HG02943 (cell line): ENCODE results near the gene GPR142.
"Not testable (repeated sequence)": the region's sequence is repeated elsewhere in the genome, so short reads cannot be mapped to it uniquely, and the experiment has no call there.

Source experiments
- ATAC-seq: cut with Tn5 transposase; IDR thresholded peaks from one replicate; pipeline ENCODE4 v1.9.1; 2021; ENCODE audit warnings: mild to moderate bottlenecking, low read depth, moderate library complexity; ENCODE audit not compliant: unreplicated experiment

Gene GPR142

GRCh38 chr17:74390680-74391653, 23.7 kb downstream of the GPR142 start:
- no peak for ATAC-seq

DNA sequence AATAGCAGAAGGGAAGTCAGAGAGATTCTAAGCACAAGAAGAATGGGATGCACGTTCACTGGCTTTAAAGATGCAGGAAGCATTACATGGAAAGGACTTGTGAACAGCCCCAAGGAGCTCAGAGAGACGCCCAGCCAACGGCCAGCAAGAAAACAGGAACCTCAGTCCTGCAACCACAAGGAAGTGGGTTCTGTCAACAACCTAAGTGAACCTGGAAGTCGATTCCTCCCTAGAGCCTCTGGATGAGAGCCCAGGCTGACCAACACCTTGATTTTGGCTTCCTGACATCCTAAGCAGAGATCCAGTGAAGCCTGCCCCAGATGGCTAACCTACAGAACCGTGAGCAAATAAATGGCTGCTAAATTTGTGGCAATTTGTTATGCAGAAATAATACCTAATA, 24.5 kb downstream of the GPR142 start:
- no peak for ATAC-seq

DNA sequence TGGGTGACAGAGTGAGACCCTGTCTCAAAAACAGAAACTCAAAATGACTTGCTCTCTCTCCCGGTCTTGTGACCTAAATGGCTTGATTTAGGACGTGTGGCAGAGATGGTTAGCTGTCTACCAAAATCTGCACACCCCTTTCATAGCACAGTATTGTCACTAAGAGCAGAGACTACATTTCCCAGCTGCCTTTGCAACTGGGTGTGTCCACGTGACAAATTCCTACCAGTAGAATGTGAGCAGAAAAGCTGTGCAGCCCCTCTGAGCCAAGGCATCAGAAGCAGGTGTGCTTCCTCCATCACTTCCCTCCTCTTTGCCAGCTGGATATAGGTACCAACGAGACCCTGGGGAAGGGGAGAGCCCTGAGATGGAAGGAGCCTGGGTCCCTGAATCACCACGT, 25.5 kb downstream of the GPR142 start:
- ATAC-seq: no peak

DNA sequence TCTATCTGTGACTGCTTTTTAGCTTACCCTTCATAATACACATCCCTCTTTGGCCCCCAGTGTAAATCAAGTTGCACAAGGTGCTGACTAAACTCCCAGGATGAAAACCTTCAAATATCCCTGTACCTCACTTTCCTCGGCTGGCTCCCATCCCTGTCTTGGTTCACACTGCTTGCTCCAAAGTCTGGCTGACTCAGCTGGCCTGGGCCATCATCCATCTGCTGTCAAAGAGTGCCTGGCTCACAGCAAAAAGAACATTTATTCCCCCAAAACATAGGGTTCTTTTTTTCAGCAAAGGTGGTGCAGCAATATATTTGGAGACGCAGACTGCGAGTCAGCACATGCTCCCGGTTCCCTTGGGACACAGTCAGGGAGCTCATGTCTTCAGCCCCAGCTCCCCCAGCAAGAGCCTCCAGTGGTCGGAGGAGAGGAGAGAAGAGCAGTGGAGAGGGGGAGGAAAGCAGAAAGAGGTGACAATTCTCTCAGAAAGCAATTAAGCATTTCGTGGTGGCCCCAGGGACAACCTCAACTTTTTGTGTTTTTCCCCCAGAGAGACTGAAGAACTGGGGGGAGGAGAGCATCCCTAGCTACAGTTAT, 26.1 kb downstream of the GPR142 start:
- no peak for ATAC-seq

DNA sequence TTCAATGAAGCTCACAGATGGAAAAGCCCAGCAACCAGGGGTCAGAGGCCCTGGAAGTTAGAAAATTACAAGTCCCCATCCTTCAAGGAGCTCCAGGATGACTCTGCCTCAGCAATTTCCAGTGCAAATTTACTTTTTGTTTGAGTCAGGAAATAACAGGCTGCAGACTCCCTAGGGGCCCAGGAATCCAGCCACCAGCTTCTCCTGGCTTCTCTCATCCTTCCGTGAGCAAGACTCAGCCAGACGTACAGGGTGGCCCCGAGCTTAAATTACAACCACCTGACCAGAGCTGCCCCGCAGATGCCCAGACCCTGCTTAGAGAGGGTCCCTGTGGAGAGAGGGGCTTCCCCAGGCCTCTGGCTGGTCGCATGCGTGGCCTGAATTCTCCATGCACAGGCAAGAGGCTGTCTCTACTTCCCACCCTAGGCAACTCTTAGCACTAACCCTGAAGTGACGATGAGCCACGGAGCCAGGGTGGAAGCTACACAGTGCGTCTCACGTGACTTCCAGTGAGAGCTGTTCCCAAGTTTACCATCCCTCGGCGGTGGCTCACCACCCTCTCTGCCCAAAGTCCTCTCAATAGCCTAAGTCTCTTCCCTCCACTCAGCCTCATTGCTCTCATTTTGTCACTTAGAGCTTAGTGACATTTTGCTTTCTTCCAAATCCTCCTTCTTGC, 27.1 kb downstream of the GPR142 start:
- ATAC-seq: no peak

DNA sequence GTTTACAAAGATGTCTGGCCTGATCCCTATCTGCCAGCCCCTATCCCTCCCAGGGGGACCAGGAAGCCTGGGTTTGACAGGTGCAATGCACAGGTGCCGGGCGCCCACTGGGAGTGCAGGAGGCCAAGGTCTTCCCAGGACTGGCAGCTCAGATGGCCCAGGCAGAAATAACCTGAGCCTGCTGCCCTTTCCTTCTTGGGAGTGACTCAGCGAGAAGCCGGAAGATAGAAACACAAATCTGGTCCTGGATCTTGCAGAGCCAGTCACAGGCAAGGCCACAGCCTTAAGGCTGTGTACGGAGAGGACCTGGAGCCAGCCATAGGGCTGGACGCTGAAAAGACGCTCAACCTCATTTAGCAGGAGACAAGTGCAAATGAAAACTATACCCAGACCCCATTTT, 27.7 kb downstream of the GPR142 start:
- no peak for ATAC-seq

- no peak for ATAC-seq
Observed at GRCh38 chr17:74396567-74396966, 29.3 kb downstream of the GPR142 start.

GRCh38 chr17:74402048-74402447, 34.7 kb downstream of the GPR142 start:
- ATAC-seq: no peak

- ATAC-seq: no peak
Observed at GRCh38 chr17:74403512-74404137, 36.3 kb downstream of the GPR142 start.

DNA sequence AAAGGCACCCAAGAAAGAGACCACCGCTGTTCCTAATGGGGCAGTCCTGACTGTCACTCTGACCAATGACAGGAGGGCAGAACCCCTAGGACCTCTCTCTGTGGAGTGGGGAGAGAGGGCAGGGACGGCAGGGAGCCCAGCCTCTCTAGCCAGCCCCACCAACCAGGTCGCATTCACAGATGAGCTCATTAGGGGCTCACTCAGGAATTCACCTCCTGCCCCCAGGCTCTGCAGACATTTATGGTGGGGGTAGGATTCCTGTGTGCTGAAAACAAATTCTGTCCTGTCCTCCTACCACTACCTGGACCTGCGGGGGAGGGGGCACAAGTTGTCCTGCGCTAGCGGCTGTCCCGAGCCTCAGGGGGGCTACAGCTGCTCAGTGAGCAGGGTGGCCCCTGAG, 36.9 kb downstream of the GPR142 start:
- ATAC-seq: no peak

GRCh38 chr17:74404789-74405188, 37.5 kb downstream of the GPR142 start:
- ATAC-seq: no peak

GRCh38 chr17:74405311-74405710, 38.0 kb downstream of the GPR142 start:
- ATAC-seq: not testable (repeated sequence)

DNA sequence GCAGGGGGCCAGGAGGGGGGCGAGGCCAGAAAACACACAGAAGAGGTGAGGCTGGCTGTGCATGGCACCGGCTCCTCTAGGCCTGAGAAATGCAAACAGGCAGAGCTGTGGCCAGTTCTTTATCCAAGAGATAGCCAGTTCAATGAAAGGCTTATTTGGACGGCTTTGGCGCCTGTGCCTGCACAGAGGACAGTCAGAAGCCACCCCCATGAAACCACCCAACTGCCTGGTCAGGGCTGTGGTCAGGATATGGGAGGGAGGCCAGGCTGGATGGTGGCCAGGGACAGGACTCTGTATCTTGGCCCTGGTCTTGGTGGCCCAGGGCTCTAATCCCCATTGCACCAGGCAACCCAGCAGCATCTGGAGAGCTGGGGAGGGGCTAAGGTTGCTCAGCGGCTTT, 40.1 kb downstream of the GPR142 start:
- no peak for ATAC-seq

- ATAC-seq: no peak
Observed at GRCh38 chr17:74408262-74408661, 41.0 kb downstream of the GPR142 start.

DNA sequence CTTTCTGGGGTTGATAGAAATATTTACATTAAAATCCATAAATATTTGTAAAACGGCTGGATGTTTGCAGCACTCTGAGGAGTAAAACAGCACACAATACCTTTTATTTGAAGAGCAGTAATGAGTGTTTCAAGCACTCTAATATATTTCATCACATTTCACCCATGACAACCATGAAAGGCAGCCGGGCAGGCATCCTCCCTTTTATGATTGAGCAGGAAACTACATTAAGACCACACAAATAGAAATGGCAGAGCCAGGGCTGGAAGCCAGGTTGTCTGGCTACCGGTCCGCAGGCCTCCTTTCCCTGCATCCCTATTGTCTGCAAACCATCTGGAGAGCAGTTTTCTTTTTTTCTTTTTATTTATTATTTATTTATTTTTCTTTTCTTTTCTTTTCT, 41.5 kb downstream of the GPR142 start:
- no peak for ATAC-seq

GRCh38 chr17:74410001-74410443, 42.7 kb downstream of the GPR142 start:
- ATAC-seq: no peak

- no peak for ATAC-seq
Observed at GRCh38 chr17:74412581-74412980, 45.3 kb downstream of the GPR142 start.

- no peak for ATAC-seq
Observed at GRCh38 chr17:74413491-74413890, 46.2 kb downstream of the GPR142 start.

- no peak for ATAC-seq
Observed at GRCh38 chr17:74414510-74414909, 47.2 kb downstream of the GPR142 start.

DNA sequence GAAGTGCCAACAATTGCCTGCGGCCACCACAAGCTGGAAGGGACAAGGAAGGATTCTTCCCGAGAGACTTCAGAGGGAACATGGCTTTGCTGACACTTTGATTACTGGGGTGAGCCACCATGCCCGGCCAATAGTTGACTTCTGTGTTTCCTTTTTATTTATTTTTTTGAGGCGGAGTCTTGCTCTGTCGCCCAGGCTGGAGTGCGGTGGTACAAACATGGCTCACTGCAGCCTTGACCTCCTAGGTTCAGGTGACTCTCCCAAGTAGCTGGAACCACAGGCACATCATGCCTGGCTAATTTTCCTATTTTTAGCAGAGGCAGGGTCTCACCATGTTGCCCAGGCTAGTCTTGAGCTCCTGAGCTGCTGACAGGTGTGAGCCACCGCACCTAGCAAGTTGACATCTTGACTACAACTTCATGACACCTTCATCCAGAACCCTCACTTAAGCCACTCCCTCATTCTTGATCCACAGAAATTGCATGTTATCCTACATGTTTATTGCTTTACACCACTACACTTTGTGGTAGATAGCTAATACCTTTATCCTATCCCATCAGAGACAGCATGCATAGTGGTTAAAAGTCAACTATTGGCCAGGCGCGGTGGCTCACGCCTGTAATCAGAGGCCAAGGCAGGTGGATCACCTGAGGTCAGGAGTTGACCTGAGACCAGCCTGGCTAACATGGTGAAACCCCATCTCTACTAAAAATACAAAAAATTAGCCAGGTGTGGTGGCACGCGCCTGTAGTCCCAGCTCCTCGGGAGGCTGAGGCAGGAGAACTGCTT, 48.5 kb downstream of the GPR142 start:
- no peak for ATAC-seq
